ENCODE results near the gene ATE1. TPM values are rescaled to one million over a fixed set of nuclear protein-coding genes. Genes with fewer than 3 reads are reported as not detected.

ATE1 gene
- total and polyA plus RNA-seq, 2 donors (not counting 3 experiments of a cell fraction or from before 2014, with no cell fraction given), result 8.7 to 27.1 TPM

GRCh38 chr10:121732172-121732571 is 195.7 kb downstream of the ATE1 start:
- Histone ChIP-seq H4K20me1 (replicated peaks; ENCODE audit: control insufficient read depth, extremely low read depth, insufficient read depth, low read length) (no peaks in the 10 kb centered on the region), H2AFZ (ENCODE audit: low read depth, low read length) (no peak overlapping the region), H3K4me3 (replicated peaks in 1 of 3; ENCODE audit: insufficient read depth in 1 of 3, low read depth in 1 of 3, low read length in 3 of 3) (no peak overlapping the region), H3K4me1 (ENCODE audit: control insufficient read depth, extremely low read depth, insufficient read depth, low read length) (peaks cover 15% of the 10 kb centered on the region), H3K36me3 (ENCODE audit: control insufficient read depth in 2 of 2, extremely low read depth in 1 of 2, insufficient read depth in 2 of 2, low read length in 2 of 2) (no peaks in the 10 kb centered on the region), H3K9me3 (replicated peaks; ENCODE audit: control insufficient read depth, insufficient read depth, low read length) (no peaks in the 10 kb centered on the region), H3K27ac (ENCODE audit: insufficient read depth, low read depth, low read length) (no peak overlapping the region), H3K9ac (replicated peaks; ENCODE audit: extremely low read depth, insufficient read depth, low read length) (no peak overlapping the region), H3K27me3 (ENCODE audit: control insufficient read depth in 2 of 2, insufficient read depth in 2 of 2, low read length in 2 of 2) (no peaks in the 10 kb centered on the region), H3K9me1 (replicated peaks; ENCODE audit: control insufficient read depth, extremely low read depth, insufficient read depth, low read length) (no peaks in the 10 kb centered on the region), H3K79me2 (ENCODE audit: control insufficient read depth, insufficient read depth, low read length) (no peaks in the 10 kb centered on the region), H3K4me2 (ENCODE audit: insufficient read depth, low read length) (no peak overlapping the region)
- intact Hi-C loops (cut with micrococcal nuclease), result loop anchor here (10.0 kb wide), 1 partner anchor 1507 kb away; no protein-coding TSS in a partner anchor
- DNase-seq (ENCODE audit: low read depth, low spot score), result no peak
- dilution Hi-C loops (cut with MboI; ENCODE audit: extremely low pct_ligation_motif_present, low sequenced_read_pairs), result no loop called here
- POLR2A ChIA-PET, result no interaction called here
- no TSS peak for BruUV-seq (replicated peaks)
- TF ChIP-seq POLR2AphosphoS5 (IDR thresholded peaks at IDR 0.05; ENCODE audit: insufficient read depth, low read depth, low read length) (no peak), MYC (IDR thresholded peaks at IDR 0.05; ENCODE audit: low read depth, low read length) (no peak), EZH2 (IDR thresholded peaks at IDR 0.05; ENCODE audit: borderline replicate concordance, low read depth, low read length, severe bottlenecking) (no peak), MAX (IDR thresholded peaks at IDR 0.05; ENCODE audit: insufficient read depth, insufficient read length) (no peak), POLR2A (IDR thresholded peaks at IDR 0.05; ENCODE audit: low read depth, low read length) (no peak), FOS (IDR thresholded peaks at IDR 0.05; ENCODE audit: borderline replicate concordance, insufficient read depth, low read length) (no peak), GATA2 (IDR thresholded peaks at IDR 0.05; ENCODE audit: insufficient read depth, insufficient read length, low read depth, low read length) (no peak), JUN (IDR thresholded peaks at IDR 0.05; ENCODE audit: borderline replicate concordance, insufficient read depth, insufficient read length, low read depth) (no peak), CTCF (IDR thresholded peaks at IDR 0.05; ENCODE audit: extremely low read depth in 1 of 2, insufficient read depth in 1 of 2, low read depth in 1 of 2, low read length in 2 of 2) (no peak)
- no peak for FAIRE-seq
- CTCF ChIA-PET, result interaction anchor here (1.1 to 3.2 kb wide), 4 partner anchors 9 to 783 kb away, joined by 3 to 11 read pairs (median 6); no protein-coding TSS in a partner anchor
